GM10266 (cell line): ENCODE measurements around the gene MUC22.
"Not testable (repeated sequence)": the region's sequence is repeated elsewhere in the genome, so short reads cannot be mapped to it uniquely, and the experiment has no call there.

Experiments used
- DNase-seq: peaks from one replicate; pipeline ENCODE4 v3.0.0; 2012; ENCODE audit errors: extremely low spot score
- TF ChIP-seq, protein P1 (sequence below): IDR thresholded peaks from 2 replicates; pipeline ENCODE4 v1.5.1; 2012; ENCODE audit warnings: mild to moderate bottlenecking, low read depth; ENCODE audit not compliant: control insufficient read depth, insufficient read depth; ENCODE audit errors: missing control alignments

Gene MUC22

GRCh38 chr6:31011153-31011552 is 879 bp downstream of the MUC22 start:
- DNase-seq, result no peak
- TF ChIP-seq, protein P1, sequence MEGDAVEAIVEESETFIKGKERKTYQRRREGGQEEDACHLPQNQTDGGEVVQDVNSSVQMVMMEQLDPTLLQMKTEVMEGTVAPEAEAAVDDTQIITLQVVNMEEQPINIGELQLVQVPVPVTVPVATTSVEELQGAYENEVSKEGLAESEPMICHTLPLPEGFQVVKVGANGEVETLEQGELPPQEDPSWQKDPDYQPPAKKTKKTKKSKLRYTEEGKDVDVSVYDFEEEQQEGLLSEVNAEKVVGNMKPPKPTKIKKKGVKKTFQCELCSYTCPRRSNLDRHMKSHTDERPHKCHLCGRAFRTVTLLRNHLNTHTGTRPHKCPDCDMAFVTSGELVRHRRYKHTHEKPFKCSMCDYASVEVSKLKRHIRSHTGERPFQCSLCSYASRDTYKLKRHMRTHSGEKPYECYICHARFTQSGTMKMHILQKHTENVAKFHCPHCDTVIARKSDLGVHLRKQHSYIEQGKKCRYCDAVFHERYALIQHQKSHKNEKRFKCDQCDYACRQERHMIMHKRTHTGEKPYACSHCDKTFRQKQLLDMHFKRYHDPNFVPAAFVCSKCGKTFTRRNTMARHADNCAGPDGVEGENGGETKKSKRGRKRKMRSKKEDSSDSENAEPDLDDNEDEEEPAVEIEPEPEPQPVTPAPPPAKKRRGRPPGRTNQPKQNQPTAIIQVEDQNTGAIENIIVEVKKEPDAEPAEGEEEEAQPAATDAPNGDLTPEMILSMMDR, result no peak

DNA sequence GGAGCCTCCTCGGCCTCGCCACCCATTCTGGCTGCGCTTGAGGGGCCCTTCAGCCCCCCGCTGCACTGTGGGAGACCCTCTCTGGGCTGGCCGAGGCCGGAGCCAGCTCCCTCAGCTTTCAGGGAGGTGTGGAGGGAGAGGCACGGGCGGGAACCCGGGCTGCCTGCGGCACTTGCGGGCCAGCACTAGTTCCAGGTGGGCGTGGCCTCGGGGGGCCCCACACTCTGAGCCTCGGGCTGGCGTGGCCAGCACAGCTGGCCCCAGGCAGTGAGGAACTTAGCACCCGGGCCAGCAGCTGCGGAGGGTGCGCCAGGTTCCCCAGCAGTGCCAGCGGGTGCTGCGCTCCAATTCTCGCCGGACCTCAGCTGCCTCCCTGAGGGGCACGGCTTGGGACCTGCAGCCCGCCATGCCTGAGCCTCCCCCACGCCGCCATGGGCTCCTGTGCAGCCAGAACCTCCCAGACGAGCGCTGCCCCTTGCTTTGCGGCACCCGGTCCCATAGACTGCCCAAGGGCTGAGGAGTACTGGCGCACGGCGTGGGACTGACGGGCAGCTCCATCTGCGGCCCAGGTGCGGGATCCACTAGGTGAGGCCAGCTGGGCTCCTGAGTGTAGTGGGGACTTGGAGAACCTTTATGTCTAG is 6.5 kb downstream of the MUC22 start:
- no peak for DNase-seq

GRCh38 chr6:31017436-31017835 is 7.2 kb downstream of the MUC22 start:
- DNase-seq, result not testable (repeated sequence)

More for the DNA sequence above, 6.5 kb downstream of the MUC22 start:
- TF ChIP-seq, protein P1, result no peak

- TF ChIP-seq, protein P1, result no peak
- no peak for DNase-seq
These were observed 9.8 kb downstream of the MUC22 start for GRCh38 chr6:31020057-31020456.

GRCh38 chr6:31020631-31021255 is 10.5 kb downstream of the MUC22 start:
- not testable (repeated sequence) for DNase-seq

DNA sequence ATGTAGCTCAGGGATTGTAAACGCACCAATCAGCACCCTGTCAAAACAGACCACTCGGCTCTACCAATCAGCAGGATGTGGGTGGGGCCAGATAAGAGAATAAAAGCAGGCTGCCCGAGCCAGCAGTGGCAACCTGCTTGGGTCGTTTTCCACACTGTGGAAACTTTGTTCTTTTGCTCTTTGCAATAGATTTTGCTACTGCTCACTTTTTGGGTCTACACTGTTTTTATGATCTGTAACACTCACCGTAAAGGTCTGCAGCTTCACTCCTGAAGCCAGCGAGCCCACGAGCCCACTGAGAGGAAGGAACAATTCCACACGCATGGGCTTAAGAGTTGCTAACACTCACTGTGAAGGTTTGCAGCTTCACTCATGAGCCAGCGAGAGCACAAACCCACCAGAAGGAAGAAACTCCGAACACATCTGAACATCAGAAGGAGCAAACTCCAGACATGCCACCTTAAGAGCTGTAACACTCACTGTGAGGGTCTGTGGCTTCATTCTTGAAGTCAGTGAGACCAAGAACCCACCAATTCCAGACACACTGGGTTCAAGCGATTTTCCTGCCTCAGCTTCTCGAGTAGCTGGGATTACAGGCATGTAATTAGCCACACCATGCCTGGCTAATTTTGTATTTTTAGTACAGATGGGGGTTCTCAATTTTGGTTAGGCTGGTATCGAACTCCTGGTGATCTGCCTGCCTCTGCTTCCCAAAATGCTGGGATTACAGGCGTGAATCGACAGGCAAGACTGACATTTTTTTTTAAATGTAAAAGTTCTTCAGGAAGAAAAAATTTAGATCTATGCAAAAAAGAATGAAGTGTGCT is 11.6 kb downstream of the MUC22 start:
- not testable (repeated sequence) for DNase-seq

DNA sequence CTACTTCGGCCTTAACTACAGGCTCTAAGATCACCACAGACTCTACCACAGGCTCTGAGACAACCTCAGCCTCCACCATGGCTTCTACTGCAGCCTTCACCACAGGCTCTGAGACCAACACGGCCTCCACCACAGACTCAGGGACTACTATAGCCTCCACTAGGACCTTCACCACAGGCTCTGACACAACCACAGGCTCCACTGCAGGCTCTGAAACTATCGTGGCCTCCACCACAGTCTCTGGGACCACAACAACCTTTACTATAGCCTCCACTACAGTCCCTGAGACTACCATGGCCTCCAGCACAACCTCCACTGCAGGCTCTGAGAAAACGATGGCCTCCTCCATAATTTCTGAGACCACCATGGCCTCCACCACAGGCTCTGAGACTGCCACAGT is 15.3 kb downstream of the MUC22 start:
- TF ChIP-seq, protein P1, result no peak
- no peak for DNase-seq

DNA sequence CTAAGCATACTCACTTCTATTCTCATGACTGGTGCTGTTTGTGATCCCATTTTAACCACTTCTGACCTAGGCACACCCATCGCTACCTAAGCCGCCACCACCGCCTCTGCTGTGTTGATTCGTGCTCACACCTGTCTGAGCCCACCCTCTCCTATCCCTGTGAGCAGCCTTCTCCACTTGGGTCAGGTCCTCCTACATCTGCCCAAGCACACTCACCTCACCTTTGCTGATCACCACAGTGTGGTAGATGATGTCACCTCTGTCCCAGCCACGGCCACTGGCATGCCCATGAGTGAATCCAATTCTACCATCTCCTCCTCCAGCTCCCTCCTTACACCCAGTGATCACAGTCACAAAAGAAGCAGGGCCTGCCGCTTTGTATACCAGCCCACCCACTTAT is 20.8 kb downstream of the MUC22 start:
- TF ChIP-seq, protein P1, result no peak

GRCh38 chr6:31033075-31033474 is 22.8 kb downstream of the MUC22 start:
- no peak for DNase-seq
- TF ChIP-seq, protein P1, result no peak

More for the DNA sequence above, 20.8 kb downstream of the MUC22 start:
- DNase-seq, result no peak
